OCI-LY7 (cell line): ENCODE results near the gene ADAMTS9.

Experiments
- EZH2phosphoT487 ChIP-seq: fragments of 200-600 bp; sonication (generic); IDR thresholded peaks from 2 replicates; pipeline ENCODE4 v1.6.1; 2018; ENCODE audit warnings: low read depth, borderline replicate concordance, mild to moderate bottlenecking, mixed run types, antibody characterized with exemption, low read length, moderate library complexity, mixed read lengths
- TF ChIP-seq, protein P1 (sequence below): fragments of 200-600 bp; sonication (generic); conservative IDR thresholded peaks from 2 replicates; pipeline ENCODE4 v1.5.1; 2014; ENCODE audit warnings: mild to moderate bottlenecking, antibody characterized with exemption, low read length, moderate library complexity, mixed read lengths

DNA sequence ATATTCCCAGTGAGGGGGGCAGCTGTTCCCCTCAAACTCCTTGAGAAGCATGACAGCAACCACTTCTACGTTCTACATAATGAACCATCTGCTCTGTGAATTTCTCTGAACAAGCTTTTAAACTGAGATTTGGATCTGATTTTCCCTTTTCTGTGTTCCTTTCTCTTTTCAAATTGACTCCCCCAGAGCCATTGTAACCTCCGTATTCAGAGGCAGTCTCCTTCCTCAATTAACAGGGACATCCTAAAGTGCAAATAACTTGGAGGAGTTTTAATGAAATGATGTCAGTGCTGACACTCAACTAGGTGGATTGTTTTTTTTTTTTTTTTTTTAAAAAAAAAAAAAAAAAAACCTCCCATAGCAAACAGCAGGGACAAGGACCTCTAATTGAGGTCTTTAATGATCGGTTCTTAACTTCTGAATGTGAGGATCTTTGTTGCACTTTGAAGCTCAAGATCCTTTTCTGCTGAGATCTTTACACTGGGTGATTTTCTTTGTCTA lies 48.8 kb downstream of the ADAMTS9 start:
- TF ChIP-seq, protein P1, sequence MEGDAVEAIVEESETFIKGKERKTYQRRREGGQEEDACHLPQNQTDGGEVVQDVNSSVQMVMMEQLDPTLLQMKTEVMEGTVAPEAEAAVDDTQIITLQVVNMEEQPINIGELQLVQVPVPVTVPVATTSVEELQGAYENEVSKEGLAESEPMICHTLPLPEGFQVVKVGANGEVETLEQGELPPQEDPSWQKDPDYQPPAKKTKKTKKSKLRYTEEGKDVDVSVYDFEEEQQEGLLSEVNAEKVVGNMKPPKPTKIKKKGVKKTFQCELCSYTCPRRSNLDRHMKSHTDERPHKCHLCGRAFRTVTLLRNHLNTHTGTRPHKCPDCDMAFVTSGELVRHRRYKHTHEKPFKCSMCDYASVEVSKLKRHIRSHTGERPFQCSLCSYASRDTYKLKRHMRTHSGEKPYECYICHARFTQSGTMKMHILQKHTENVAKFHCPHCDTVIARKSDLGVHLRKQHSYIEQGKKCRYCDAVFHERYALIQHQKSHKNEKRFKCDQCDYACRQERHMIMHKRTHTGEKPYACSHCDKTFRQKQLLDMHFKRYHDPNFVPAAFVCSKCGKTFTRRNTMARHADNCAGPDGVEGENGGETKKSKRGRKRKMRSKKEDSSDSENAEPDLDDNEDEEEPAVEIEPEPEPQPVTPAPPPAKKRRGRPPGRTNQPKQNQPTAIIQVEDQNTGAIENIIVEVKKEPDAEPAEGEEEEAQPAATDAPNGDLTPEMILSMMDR: no peak
- TF ChIP-seq EZH2phosphoT487: no peak
